ENCODE data around the gene ARHGAP44.

The ARHGAP44 gene

DNA sequence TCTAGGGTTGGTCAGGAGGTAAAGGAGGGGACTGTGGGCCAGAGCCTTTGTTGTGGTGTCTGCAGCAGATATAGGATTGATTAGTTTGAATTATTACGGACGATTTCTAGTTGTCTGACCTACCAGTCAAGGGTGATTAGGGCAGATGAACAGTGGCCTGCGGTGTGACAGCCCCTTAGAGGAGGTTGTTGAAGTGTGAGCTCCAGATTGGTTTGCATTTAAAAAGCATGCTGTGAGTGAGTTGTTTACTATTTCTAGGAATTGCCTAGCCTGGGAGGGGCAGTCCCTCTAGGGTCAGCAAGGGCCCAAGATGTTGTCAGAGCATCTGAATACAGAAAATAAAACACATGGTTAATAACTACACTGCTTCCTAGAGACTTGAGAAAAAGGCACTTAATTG, 108.8 kb downstream of the ARHGAP44 start:
- DNase-seq (ENCODE audit: low read depth in 2 of 2): no peak

- DNase-seq (ENCODE audit: low read depth in 2 of 2): no peak
These were observed 110.3 kb downstream of the ARHGAP44 start for GRCh38 chr17:12899604-12900003.

DNA sequence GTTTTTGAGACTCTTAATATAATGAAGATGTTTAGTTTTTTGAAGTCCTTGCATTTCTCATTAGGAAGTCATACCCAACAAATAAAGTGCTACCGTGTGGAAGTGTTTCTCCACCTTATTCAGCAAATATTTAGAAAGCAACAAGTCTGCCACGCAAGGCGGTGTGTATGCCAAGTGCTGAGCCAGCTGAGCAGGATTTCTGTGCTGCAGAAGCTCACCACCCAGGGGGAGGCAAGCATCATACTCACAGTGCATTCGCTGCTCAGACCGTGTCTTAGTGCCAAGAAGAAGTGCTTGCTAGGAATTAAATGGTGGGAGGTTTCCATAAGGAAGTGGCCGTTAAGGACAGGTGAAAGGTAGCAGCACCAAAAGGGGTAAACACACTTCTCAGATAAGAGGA, 111.2 kb downstream of the ARHGAP44 start:
- no peak for DNase-seq (ENCODE audit: low read depth in 2 of 2)

DNA sequence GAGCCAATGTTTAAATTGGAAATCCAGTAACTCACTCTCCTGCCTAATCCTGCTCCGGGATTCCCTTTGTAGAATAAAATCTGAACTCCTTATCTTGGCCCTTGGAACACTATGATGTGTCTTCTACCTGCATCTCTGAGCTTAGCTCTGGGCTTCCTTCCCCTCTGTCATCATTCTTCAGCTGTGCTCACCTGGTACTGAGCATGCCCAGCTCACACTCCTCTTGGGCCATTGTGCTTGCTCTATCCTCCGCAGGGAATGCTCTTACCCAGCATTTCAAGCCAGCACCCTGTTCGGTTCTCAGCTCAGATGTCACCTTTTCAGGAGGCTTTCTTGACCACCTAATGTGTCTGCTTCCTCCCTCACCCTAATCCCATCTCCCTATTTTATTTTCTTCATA, 112.7 kb downstream of the ARHGAP44 start:
- no peak for DNase-seq (ENCODE audit: low read depth in 2 of 2)

GRCh38 chr17:12907477-12907876, 118.2 kb downstream of the ARHGAP44 start:
- DNase-seq (ENCODE audit: low read depth in 2 of 2): no peak

GRCh38 chr17:12909046-12909445, 119.7 kb downstream of the ARHGAP44 start:
- no peak for DNase-seq (ENCODE audit: low read depth in 2 of 2)

GRCh38 chr17:12909511-12909910, 120.2 kb downstream of the ARHGAP44 start:
- DNase-seq (ENCODE audit: low read depth in 2 of 2): no peak

DNA sequence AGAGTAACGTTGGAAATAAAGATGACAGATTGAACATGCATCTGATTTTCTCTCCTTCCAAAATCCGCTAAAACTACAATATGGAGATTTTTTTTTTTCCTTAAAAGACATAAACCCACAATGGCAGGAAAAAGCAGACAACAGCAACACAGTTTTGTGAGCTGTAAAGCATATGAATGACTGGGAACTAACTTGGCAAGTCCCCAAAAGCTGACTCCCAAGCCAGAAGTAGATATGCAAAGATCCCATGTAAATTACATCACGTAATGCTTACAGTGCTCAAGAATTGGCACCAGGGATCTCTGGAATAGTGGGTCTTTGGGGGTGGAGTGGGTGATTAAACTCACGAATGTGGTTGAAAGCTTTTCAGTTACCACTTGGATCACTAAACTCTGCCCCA, 121.9 kb downstream of the ARHGAP44 start:
- no peak for DNase-seq (ENCODE audit: low read depth in 2 of 2)

DNA sequence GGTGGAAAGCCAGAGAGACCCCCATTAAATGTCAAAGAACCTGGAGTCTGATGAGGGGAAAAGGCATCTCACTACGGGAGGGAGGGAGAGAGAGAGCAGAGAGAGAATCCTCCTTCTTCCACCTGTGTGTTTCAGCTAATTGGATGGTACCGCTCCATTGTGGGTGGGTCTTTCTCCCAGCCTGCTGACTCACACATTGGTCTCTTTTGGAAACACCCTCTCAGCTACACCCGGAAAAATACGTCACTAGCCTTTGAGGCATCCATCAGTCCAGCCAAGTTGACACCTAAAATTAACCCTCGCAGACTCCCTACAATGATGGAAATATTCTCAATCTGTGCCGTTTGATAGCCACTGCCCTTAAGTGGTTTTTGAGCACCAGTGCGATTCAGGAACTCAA, 128.1 kb downstream of the ARHGAP44 start:
- no peak for DNase-seq (ENCODE audit: low read depth in 2 of 2)

DNA sequence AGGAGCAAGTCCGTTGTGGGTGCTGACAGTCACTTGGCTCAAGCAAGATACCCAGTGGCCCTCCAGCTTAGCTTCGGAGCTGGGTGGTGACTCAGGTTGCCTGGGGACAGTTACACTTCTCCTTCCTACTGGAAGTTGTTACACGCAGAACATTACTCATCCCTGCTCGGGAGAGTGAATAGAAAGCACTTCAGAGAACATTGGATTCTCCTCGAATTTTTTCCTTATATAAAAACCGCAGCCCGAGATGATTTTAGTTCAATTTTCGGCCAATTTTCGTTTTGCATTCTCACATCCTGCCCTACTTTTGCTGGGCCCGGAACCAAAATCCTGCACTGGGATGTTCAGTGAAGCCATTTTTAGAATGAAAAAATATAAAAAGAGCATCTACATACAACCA, 128.8 kb downstream of the ARHGAP44 start:
- DNase-seq (ENCODE audit: low read depth in 2 of 2): no peak

DNA sequence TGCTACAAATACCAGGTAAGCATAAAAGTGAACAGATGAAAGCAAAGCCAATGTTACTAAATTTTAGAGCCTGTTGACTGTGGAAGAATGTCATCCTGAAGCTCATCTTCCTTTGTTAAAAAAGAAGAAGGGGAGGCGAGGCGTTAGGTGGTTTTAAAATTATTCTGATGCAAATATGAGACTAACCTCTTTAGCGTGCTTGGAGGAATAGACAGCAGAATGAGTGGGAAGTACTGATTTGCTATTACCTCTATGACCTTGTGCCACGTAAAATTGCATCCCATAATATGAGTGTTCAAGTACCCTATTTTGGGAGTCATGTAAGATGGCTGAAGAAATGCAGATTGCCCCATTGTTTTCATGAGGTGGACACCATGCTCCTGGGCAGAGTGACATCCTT, 132.8 kb downstream of the ARHGAP44 start:
- no peak for DNase-seq (ENCODE audit: low read depth in 2 of 2)

- no peak for DNase-seq (ENCODE audit: low read depth in 2 of 2)
These were observed 135.3 kb downstream of the ARHGAP44 start for GRCh38 chr17:12924614-12925013.

GRCh38 chr17:12927001-12927400, 137.7 kb downstream of the ARHGAP44 start:
- no peak for DNase-seq (ENCODE audit: low read depth in 2 of 2)

- DNase-seq (ENCODE audit: low read depth in 2 of 2): no peak
These were observed 138.5 kb downstream of the ARHGAP44 start for GRCh38 chr17:12927541-12928425.

GRCh38 chr17:12928736-12929135, 139.4 kb downstream of the ARHGAP44 start:
- DNase-seq (ENCODE audit: low read depth in 2 of 2): no peak

GRCh38 chr17:12936501-12936900, 147.2 kb downstream of the ARHGAP44 start:
- DNase-seq (ENCODE audit: low read depth in 2 of 2): no peak

GRCh38 chr17:12940699-12941098, 151.4 kb downstream of the ARHGAP44 start:
- DNase-seq (ENCODE audit: low read depth in 2 of 2): no peak

DNA sequence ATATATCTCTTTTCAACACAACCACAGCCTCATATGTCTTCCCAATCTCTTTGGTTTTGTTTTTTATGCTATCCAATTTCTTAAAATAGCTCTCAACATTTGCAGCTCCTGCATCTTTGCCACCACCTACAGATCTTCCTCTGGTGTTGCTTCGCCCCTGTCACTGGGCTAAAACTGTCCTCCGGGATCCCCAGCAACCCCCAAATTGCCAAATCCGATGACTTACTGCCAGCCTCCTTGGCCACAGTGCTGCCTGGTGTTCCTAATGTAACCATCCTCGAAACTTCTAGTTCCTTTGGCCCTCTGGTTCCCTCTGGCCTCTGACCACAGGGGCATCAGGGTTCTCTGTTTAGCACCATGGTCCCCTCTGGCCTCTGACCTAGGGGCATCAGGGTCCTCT, 157.7 kb downstream of the ARHGAP44 start:
- DNase-seq (ENCODE audit: low read depth in 2 of 2): no peak

DNA sequence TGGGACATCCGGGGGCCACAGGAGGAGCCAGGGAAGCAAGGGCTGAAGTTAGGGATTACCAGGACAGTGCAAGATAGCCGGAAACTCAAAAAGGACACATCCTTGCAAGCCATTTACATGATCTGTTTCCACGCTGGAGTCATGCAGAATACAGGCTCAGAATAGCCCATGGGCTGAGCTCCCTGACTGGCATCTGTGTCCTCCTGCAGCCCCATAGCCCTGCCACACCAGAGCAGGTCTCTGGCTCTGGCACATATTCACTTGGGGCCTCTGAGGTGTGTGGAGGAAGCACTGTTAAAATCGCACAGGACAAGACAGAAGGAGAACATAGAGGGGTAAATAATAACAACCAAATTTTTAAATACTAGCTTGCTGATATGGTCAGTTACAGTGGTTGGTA, 162.7 kb downstream of the ARHGAP44 start:
- no peak for DNase-seq (ENCODE audit: low read depth in 2 of 2)

- DNase-seq (ENCODE audit: low read depth in 2 of 2): no peak
These were observed 163.9 kb downstream of the ARHGAP44 start for GRCh38 chr17:12953156-12953555.

- no peak for DNase-seq (ENCODE audit: low read depth in 2 of 2)
These were observed 166.2 kb downstream of the ARHGAP44 start for GRCh38 chr17:12955521-12955920.

- no peak for DNase-seq (ENCODE audit: low read depth in 2 of 2)
These were observed 169.5 kb downstream of the ARHGAP44 start for GRCh38 chr17:12958786-12959185.

- no peak for DNase-seq (ENCODE audit: low read depth in 2 of 2)
These were observed 170.1 kb downstream of the ARHGAP44 start for GRCh38 chr17:12959441-12959840.

- no peak for DNase-seq (ENCODE audit: low read depth in 2 of 2)
These were observed 172.4 kb downstream of the ARHGAP44 start for GRCh38 chr17:12961655-12962054.
